Measurements from ENCODE around the gene KCTD7.
"Not testable (repeated sequence)": the region's sequence is repeated elsewhere in the genome, so short reads cannot be mapped to it uniquely, and the experiment has no call there.

Gene KCTD7

GRCh38 chr7:66682350-66683093, 53.8 kb downstream of the KCTD7 start:
- DNase-seq (ENCODE audit: low spot score), result no peak

GRCh38 chr7:66683094-66683769, 54.6 kb downstream of the KCTD7 start:
- not testable (repeated sequence) for DNase-seq (ENCODE audit: low spot score)

- DNase-seq (ENCODE audit: low spot score), result no peak
Measured at GRCh38 chr7:66683770-66684123, 55.1 kb downstream of the KCTD7 start.

GRCh38 chr7:66685663-66686062, 57.0 kb downstream of the KCTD7 start:
- not testable (repeated sequence) for DNase-seq (ENCODE audit: low spot score)

- no peak for DNase-seq (ENCODE audit: low spot score)
Measured at GRCh38 chr7:66687186-66687585, 58.5 kb downstream of the KCTD7 start.

- not testable (repeated sequence) for DNase-seq (ENCODE audit: low spot score)
Measured at GRCh38 chr7:66687672-66688071, 59.0 kb downstream of the KCTD7 start.

- DNase-seq (ENCODE audit: low spot score), result no peak
Measured at GRCh38 chr7:66689081-66689480, 60.4 kb downstream of the KCTD7 start.

GRCh38 chr7:66693331-66693730, 64.7 kb downstream of the KCTD7 start:
- no peak for DNase-seq (ENCODE audit: low spot score)
